IPS-20b (cell line): ENCODE measurements around the gene PODXL.
"Not testable (repeated sequence)": the region's sequence is repeated elsewhere in the genome, so short reads cannot be mapped to it uniquely, and the experiment has no call there.

Experiments used
- H3K27ac ChIP-seq: one replicate; pipeline ENCODE4 v1.5.1; 2013; ENCODE audit warnings: low read length
- H3K27me3 ChIP-seq: 2 replicates; pipeline ENCODE4 v1.6.1; 2013; ENCODE audit warnings: mild to moderate bottlenecking, low read length, inconsistent platforms; ENCODE audit not compliant: insufficient read depth
- H3K36me3 ChIP-seq: 2 replicates; pipeline ENCODE4 v1.6.1; 2013; ENCODE audit warnings: low read depth, mild to moderate bottlenecking, inconsistent platforms, low read length, moderate library complexity; ENCODE audit not compliant: insufficient read depth
- H3K4me1 ChIP-seq: 2 replicates; pipeline ENCODE4 v1.6.1; 2013; ENCODE audit warnings: mild to moderate bottlenecking, control low read depth, inconsistent platforms, low read length, moderate library complexity; ENCODE audit not compliant: insufficient read depth
- H3K4me3 ChIP-seq: 2 replicates; pipeline ENCODE4 v1.5.1; 2013; ENCODE audit warnings: mild to moderate bottlenecking, low read length, inconsistent platforms
- H3K9ac ChIP-seq: 2 replicates; pipeline ENCODE4 v1.6.1; 2013; ENCODE audit warnings: low read depth, mild to moderate bottlenecking, inconsistent platforms, low read length, moderate library complexity
- H3K9me3 ChIP-seq: 2 replicates; pipeline ENCODE4 v1.6.1; 2013; ENCODE audit warnings: mild to moderate bottlenecking, low read depth, low read length, inconsistent platforms; ENCODE audit not compliant: insufficient read depth

The PODXL gene

DNA sequence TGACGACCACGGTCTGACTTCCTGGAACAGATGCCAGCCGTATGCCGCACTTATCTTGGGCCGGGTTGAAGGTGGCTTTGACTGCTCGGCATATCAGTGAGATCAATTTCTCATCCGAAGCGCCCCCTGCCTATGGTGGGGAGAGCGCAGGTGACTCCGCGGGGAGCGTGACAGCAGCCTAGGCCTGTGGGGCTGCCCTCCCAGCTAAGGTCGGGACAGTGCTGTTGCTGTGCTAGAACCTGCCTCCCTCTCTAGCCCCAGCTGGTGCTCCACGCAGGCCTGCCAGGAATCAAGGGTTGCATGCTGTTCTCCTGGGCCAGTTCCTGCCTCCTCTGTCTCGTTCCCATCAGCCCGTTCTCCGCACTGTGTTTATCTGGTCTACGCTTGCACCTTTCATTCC is 49.8 kb downstream of the PODXL start:
- Histone ChIP-seq H3K27ac (no peak overlapping the region), H3K27me3 (no peaks in the 10 kb centered on the region), H3K36me3 (peaks cover 97% of the 10 kb centered on the region), H3K4me3 (no peak overlapping the region), H3K4me1 (no peaks in the 10 kb centered on the region), H3K9ac (0 out of 2 replicates have a peak overlapping the region, but pooled peaks have one; percentile 15), H3K9me3 (no peaks in the 10 kb centered on the region)

DNA sequence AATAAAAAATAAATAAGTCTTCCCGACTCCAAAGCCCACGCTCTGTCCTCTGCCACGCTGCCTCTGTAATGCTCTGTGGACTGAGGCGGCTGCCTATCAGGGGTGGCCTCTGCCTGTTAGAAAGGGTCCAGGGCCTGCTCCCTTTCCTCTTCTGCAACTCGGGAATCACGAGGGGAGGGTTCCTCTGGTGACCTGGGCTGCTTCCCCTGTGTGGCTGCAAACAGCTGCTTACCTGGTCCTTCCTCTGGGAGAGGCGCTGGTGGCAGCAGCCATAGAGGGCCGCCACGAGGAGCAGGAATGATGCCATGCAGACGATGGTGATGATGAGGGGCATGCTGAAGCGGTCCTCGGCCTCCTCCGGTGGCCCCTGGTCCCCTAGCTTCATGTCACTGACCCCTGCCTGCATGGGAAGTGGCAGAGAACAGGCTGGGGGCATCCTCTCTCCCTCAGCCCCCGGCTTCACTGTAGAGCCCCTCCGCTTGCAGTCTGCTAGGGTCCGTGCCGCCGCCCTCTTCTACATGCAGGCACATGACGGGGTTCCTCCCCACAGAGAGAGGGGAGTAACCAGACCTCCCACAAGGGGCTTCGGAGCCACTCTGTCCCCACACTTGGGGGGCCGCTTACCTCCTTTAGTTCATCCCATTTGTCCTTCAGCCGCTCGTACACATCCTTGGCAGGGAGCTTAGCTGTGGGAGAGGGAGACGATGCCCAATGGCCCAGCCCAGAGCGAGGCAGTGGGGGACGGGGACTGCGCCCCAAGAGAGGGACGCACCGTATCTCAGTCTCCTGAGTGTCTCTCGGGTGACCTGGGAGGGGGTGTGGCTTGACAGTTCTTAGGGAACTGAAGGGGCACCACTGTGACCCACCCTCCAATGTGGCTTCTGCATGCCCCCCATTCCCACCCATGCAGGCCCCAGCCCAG is 50.5 kb downstream of the PODXL start:
- H3K27me3 ChIP-seq, result no peaks in the 10 kb centered on the region
- H3K9ac ChIP-seq, result no peak overlapping the region
- no peak overlapping the region for H3K27ac ChIP-seq
- H3K4me3 ChIP-seq, result no peak overlapping the region
- no peaks in the 10 kb centered on the region for H3K9me3 ChIP-seq
- peaks cover 97% of the 10 kb centered on the region for H3K36me3 ChIP-seq
- H3K4me1 ChIP-seq, result no peaks in the 10 kb centered on the region

DNA sequence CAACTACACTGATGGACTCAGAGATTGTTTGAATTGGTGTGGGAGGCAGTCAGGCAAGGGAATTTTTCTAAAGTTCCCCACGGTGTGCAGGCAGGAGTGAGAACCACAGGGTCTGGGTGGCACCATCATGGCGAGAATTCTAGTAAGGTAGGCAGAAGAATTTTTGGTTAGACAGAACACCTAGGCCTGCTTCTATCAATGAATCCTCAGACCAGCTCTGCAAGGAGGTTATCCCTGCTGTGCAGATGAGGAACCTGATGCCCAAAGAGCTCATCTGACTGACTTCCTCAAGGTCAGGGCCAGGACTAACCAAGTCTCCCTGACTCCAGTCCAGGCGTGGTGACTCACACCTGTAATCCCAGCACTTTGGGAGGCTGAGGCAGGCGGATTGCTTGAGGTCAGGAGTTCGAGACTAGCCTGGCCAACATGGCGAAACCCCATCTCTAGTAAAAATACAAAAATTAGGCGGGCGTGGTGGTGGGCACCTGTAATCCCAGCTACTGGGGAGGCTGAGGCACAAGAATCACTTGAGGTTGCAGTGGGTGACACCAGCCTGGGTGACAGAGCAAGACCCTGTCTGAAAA is 51.3 kb downstream of the PODXL start:
- H3K27ac ChIP-seq, H3K27me3 ChIP-seq, H3K4me3 ChIP-seq, H3K9me3 ChIP-seq, H3K9ac ChIP-seq, H3K4me1 ChIP-seq: not testable (repeated sequence)
- H3K36me3 ChIP-seq, result peaks cover 99% of the 10 kb centered on the region

DNA sequence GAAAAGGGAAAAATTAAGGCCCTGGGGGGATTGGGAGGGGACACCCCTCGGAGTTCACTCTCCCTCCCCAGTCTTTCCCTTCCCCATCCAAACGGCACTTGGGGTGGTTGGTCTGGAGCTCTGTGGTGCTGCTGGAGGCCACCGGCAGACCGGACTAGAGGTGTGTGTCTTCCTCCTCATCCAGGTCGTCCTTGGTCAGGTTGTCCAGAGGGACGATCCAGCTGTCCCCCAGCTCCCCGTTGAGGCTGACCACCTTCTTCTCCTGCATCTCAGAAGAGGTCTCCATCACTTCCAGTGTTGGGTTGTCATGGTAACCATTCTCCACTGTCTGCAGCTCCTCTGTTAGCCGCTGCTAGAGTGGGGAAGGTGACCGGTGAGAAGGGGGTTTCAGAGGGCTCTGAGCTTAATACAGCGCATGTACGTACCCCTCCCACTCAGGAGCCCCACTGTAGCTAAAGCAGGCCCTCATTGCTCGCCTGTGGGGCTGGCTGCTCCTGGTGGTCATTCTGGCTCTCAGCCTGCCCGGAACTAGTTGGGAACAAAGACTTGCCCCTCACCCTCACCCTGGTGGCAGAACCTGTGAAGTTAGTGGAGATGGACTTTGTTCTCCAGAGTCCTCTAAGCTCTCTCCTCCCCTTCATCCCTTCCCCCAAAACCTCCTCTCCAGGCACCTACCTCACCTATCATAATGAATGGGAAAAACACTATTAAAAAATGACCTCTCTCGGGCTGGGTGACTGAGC is 52.1 kb downstream of the PODXL start:
- H3K9ac ChIP-seq, result no peak overlapping the region
- H3K36me3 ChIP-seq, result peaks cover 98% of the 10 kb centered on the region
- no peak overlapping the region for H3K27ac ChIP-seq
- H3K4me3 ChIP-seq, result no peak overlapping the region
- no peaks in the 10 kb centered on the region for H3K4me1 ChIP-seq
- H3K9me3 ChIP-seq, result no peaks in the 10 kb centered on the region
- no peaks in the 10 kb centered on the region for H3K27me3 ChIP-seq

DNA sequence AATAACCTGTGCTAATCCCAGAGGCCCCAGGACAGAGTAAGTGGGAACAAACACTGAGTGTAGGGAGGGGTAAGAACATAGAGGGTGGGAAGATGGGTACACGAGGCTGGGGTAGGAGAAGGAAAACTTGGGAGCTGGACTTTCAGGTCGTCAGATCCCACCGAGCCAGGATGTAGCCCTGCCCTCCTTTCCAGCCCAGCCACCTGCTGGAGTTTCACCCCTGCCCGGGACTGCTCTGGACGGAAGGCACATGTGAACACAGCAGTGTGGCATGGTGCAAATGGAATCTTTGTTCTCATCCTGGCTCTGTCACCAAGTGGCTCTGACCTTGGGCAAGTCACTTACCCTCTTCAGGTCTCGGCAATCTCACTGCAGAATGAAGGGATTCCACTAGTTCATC is 52.8 kb downstream of the PODXL start:
- H3K4me3 ChIP-seq, result no peak overlapping the region
- H3K36me3 ChIP-seq, result peaks cover 98% of the 10 kb centered on the region
- H3K27ac ChIP-seq, result no peak overlapping the region
- no peaks in the 10 kb centered on the region for H3K27me3 ChIP-seq
- no peaks in the 10 kb centered on the region for H3K9me3 ChIP-seq
- no peaks in the 10 kb centered on the region for H3K4me1 ChIP-seq
- no peak overlapping the region for H3K9ac ChIP-seq

DNA sequence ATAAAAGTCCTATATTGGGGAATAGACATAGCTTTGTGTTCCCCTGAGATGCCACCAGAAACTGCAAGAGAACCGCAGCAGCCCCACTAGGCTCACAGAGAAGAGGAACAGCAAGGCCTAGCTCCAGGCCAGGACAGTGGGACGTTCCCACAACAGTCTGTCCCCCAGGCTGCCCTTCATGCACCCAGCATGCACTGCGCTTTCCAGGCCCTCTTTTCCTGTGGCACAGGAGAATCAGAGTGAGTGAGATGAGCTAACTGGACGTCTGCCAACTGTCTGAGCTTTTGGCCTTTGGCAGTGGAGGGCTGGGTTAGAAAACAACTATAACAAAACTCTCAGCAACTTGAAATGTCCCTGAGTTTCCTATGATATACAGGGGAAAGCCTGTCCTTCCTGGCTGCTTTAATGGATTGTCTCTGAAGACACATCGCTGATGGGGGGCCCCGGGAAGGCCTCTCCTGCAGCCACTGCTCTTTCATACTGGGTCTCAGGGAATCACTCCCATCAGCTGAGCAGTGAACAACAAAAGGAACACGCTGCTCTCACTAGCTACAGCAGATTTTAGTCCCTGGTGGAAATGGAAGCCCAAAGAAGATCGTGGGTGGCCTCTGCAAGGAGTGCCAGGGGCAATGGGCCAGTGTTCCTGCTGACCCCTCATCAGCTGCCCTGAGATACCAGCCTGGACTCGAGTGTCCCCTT is 53.5 kb downstream of the PODXL start:
- Histone ChIP-seq H3K9me3 (no peaks in the 10 kb centered on the region), H3K27me3 (no peaks in the 10 kb centered on the region), H3K4me3 (no peak overlapping the region), H3K27ac (no peak overlapping the region), H3K4me1 (no peaks in the 10 kb centered on the region), H3K36me3 (peaks cover 98% of the 10 kb centered on the region), H3K9ac (no peak overlapping the region)

DNA sequence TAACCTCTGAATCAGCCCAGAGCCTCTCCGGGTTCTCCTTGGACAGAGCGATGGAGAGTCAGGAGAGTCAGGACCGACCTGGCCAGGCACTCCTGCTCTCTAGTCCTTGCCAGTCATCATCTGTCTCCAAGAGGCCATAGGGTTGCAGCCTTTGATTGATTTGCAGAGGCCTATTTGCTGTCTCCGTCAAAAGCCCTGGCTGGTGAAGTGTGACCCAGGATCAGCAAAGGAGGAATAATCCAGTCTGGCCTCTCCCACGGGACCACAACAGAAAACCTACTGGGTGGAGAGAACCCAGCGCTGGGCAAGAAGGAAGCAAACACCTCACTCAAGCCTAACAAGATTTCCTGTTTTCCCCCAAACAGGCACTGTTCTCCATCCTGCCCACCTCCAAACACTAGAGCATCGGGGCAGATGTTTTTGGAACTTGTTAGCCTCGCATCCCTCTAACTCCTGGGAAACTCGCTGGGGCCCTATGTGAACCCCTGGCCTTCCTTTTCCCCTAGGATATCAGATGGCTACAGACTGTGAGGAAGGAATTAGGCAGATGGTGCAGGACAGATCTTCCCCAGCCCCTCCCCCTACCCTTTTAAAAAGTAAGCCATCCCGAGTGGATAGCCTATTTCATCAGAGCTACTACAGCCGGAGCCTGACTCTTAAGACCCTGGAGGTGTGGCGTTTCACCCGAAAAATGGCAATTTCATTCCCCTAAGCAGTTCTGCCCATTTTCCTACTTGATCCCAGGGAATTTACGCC is 54.3 kb downstream of the PODXL start:
- no peak overlapping the region for H3K27ac ChIP-seq
- H3K4me3 ChIP-seq, result no peak overlapping the region
- H3K27me3 ChIP-seq, result no peaks in the 10 kb centered on the region
- no peaks in the 10 kb centered on the region for H3K4me1 ChIP-seq
- peaks cover 96% of the 10 kb centered on the region for H3K36me3 ChIP-seq
- H3K9me3 ChIP-seq, result no peaks in the 10 kb centered on the region
- H3K9ac ChIP-seq, result no peak overlapping the region

DNA sequence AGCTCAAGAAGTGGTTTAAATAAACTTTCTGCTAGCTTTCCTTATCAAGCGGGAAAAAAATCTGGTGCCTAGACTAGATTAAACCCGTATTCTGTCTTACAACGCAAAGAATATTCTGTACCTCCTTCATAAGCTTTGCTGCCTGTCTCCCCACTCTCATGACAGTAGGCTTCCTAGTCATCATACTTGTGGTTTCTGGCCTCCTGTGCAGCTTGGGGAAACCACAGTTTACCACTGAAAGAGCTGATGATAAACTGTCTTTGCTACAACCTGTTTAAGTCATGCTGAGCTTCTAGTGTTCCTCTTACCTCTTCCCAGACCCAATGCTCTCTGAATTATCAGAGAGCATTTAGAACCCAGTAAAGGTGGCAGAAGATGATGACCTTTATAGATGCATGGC is 55.0 kb downstream of the PODXL start:
- H3K9me3 ChIP-seq, result no peaks in the 10 kb centered on the region
- no peak overlapping the region for H3K9ac ChIP-seq
- no peak overlapping the region for H3K27ac ChIP-seq
- H3K36me3 ChIP-seq, result peaks cover 92% of the 10 kb centered on the region
- H3K27me3 ChIP-seq, result no peaks in the 10 kb centered on the region
- no peak overlapping the region for H3K4me3 ChIP-seq
- no peaks in the 10 kb centered on the region for H3K4me1 ChIP-seq

DNA sequence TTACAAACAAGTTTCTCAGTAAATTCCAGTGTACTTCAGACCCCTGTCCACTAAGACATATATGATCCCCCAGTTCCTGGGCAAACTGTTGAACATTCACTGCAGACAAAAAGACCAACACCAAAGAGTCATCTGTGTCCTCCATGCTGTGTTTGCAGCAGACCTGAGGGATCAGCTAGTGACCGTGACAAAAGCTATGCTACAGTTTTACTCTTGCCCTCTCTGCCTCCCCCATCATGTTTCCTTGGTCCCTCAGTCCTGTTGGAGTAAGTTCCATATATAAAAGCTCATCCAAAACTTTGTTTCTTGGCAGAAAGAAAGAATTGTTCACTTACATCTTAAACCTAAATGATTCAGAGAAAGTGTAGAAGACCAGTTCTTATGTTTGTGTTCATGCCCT is 56.1 kb downstream of the PODXL start:
- Histone ChIP-seq H3K27me3 (no peaks in the 10 kb centered on the region), H3K27ac (no peak overlapping the region), H3K36me3 (peaks cover 82% of the 10 kb centered on the region), H3K9me3 (no peaks in the 10 kb centered on the region), H3K4me1 (no peaks in the 10 kb centered on the region), H3K4me3 (no peak overlapping the region), H3K9ac (no peak overlapping the region)

DNA sequence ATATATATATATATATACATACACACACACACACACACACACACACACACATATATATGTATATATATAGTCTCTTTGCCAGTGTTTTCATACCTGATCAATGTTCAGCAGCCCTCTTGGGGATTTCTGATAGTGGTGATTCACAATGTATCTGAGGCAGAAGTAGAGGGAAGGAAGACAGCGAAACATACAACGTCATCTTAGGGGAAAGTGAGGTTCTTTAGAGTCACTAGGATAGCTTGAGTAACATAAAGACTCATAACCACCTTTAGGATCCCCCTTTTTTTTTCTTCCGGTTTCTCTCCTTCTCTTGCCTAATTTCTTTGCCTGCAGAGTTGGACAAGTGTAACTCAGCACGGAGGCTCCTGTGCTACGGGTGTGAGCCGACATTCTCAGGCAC is 56.6 kb downstream of the PODXL start:
- no peaks in the 10 kb centered on the region for H3K4me1 ChIP-seq
- H3K4me3 ChIP-seq, result no peak overlapping the region
- no peak overlapping the region for H3K27ac ChIP-seq
- no peaks in the 10 kb centered on the region for H3K9me3 ChIP-seq
- H3K9ac ChIP-seq, result no peak overlapping the region
- H3K27me3 ChIP-seq, result no peaks in the 10 kb centered on the region
- H3K36me3 ChIP-seq, result peaks cover 76% of the 10 kb centered on the region
